Stimulated activated CD4-positive, alpha-beta T cell treated with anti-CD3 and anti-CD28 coated beads, Interleukin-12 subunit alpha, Interleukin-12 subunit beta, amount 100 ng/mL, for 24 hours (primary cell): ENCODE data around the gene RHBDD1.

Experiments used
- DNase-seq, 2 experiments: peaks; one replicate each; pipeline ENCODE4 v3.0.0-alpha.2; 2020; ENCODE audit warnings: low read depth in 2 of 2

The RHBDD1 gene

DNA sequence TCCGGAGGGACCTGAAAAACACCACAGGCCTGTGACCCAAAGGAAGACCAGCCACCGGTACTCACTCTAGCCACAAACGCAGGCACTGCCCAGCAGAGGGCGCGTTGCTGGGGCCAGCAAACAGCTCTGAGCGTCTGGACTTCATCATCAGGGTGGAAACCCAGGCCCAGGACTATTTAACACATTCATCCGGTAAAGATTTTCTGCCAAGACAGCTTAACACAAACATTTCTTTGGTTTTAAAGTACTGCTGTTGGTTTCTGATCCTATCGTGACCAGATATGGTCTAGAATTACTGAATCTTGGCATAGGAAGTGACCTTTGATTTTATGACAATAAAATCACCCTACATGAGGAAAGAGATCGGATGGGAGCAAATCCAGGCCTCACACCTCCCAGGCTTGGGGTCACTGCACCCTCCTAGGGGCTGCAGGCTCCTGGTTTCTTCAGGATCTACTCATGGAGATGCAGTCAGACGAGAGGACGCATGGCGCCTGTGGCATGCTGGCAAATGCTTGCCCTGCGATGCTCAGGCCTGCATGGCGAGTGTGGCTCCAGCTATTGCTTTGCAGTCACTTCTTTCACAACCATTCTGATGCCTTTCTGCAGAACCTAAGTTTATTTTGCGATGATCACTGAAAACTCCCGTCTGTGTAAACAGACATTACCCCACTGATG is 197.8 kb downstream of the RHBDD1 start:
- DNase-seq: peak in 1 of 2 experiments; percentile 6

DNA sequence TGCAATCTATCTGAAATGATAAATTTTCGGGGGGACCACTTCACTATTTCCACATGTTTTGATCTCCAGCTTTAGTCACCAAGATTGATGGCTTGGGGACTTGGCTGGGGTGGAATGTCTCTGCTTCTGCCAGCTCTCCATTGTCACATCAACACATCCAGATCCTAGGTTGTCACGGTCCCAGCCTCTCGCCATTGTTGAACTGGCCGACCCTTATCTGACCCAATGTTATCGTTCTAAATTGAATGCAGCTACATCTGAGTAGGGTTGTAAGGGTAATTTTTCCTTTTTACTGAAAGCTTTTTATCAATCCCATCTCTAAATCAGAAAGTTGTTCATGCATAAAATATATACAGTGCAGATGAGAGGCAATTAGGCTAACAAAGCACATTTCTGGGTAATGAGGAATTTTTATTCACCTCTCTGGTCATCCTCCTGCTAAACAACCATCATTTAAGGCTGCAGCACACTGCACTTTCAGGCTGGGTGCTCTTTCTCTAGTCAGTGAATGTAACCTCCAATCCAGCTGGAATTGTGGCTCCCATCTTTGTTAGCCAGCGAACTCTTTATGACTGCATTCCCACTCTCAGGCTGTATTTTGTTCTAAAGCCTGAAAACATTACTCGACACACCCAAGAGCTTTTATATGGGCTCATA is 200.0 kb downstream of the RHBDD1 start:
- DNase-seq: no peak

DNA sequence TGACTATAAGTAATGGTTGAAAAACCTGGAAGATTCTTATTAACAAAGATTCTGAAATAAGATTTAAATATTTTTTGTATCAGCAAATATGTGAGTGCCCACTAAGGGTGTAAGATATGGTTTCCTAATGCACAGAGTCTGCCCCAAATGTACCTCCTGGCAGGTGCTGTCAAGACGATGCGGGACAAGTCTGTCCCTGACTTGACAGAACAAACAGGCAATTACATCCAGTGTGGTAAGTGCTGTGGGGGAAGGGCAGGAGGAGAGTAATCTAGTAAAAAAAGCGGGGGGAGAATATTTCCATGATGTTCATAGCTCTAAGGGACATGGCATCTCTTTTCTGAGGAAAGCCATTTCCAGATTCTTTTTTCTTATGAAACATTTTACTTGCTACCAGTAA is 200.7 kb downstream of the RHBDD1 start:
- DNase-seq: no peak

DNA sequence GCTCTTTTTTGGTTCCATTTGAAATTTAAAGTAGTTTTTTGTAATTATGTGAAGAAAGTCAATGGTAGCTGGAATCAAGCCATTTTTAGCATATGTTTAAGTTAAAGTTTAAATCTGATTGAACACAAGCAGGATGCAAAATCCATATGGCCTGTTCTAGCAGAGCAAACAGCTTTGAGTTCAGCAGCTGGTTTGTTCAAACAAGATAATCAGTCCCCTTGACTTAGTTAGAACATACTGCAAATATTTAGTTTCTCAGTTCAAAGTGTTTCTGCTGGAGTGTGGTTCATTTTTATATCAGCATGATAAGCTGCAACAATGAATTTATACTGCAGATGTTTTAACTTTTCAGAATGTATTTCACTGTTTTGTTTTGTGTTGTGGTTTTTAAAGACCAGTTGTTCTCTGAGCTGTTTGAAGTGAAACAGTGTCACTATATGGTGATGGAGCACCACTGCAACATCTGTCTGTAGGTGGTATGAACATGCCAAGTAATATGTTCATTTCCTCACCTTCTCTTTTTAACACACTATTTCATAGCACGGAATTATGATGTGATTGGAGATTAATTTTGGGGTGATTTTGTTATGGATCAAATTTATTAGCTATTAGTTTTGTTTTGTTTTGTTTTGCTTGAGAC is 202.8 kb downstream of the RHBDD1 start:
- DNase-seq: no peak

- DNase-seq: no peak
Measured at GRCh38 chr2:227043981-227044380, 208.1 kb downstream of the RHBDD1 start.
